ENCODE data around the gene RFX2.
"Not testable (repeated sequence)": the region's sequence is repeated elsewhere in the genome, so short reads cannot be mapped to it uniquely, and the experiment has no call there.

RFX2 gene

GRCh38 chr19:6006896-6007295 is 103.4 kb downstream of the RFX2 start:
- no peaks in the 10 kb centered on the region for H3K9me3 ChIP-seq (ENCODE audit: control insufficient read depth, low read length)
- peaks cover 3% of the 10 kb centered on the region for H3K36me3 ChIP-seq (ENCODE audit: control insufficient read depth, insufficient read depth, low read length)
- no peak overlapping the region for H3K9ac ChIP-seq (ENCODE audit: low read length)
- no peak overlapping the region for H3K4me3 ChIP-seq (ENCODE audit: low read length)
- no peaks in the 10 kb centered on the region for H3K27me3 ChIP-seq (ENCODE audit: control insufficient read depth, insufficient read depth, low read length)
- no peaks in the 10 kb centered on the region for H3K4me1 ChIP-seq (ENCODE audit: control insufficient read depth, insufficient read depth, low read length)

- not testable (repeated sequence) for H3K27me3 ChIP-seq (ENCODE audit: control insufficient read depth, insufficient read depth, low read length); H3K36me3 ChIP-seq (ENCODE audit: control insufficient read depth, insufficient read depth, low read length); H3K9ac ChIP-seq (ENCODE audit: low read length)
Observed at GRCh38 chr19:6006070-6006446, 104.2 kb downstream of the RFX2 start.

GRCh38 chr19:6005321-6006069 is 104.8 kb downstream of the RFX2 start:
- Histone ChIP-seq H3K9ac (ENCODE audit: low read length) (no peak overlapping the region), H3K27me3 (ENCODE audit: control insufficient read depth, insufficient read depth, low read length) (no peaks in the 10 kb centered on the region), H3K4me3 (ENCODE audit: low read length) (no peak overlapping the region), H3K9me3 (ENCODE audit: control insufficient read depth, low read length) (no peaks in the 10 kb centered on the region), H3K36me3 (ENCODE audit: control insufficient read depth, insufficient read depth, low read length) (peaks cover 3% of the 10 kb centered on the region), H3K4me1 (ENCODE audit: control insufficient read depth, insufficient read depth, low read length) (no peaks in the 10 kb centered on the region)

More at GRCh38 chr19:6006070-6006446, 104.2 kb downstream of the RFX2 start:
- not testable (repeated sequence) for H3K4me1 ChIP-seq (ENCODE audit: control insufficient read depth, insufficient read depth, low read length); H3K9me3 ChIP-seq (ENCODE audit: control insufficient read depth, low read length); H3K4me3 ChIP-seq (ENCODE audit: low read length)

GRCh38 chr19:6003976-6004375 is 106.3 kb downstream of the RFX2 start:
- Histone ChIP-seq H3K36me3 (ENCODE audit: control insufficient read depth, insufficient read depth, low read length) (peaks cover 3% of the 10 kb centered on the region), H3K4me1 (ENCODE audit: control insufficient read depth, insufficient read depth, low read length) (no peaks in the 10 kb centered on the region), H3K4me3 (ENCODE audit: low read length) (no peak overlapping the region)

GRCh38 chr19:6002591-6002990 is 107.7 kb downstream of the RFX2 start:
- no peaks in the 10 kb centered on the region for H3K27me3 ChIP-seq (ENCODE audit: control insufficient read depth, insufficient read depth, low read length)
- H3K36me3 ChIP-seq (ENCODE audit: control insufficient read depth, insufficient read depth, low read length) = peaks cover 3% of the 10 kb centered on the region
- no peak overlapping the region for H3K9ac ChIP-seq (ENCODE audit: low read length)
- no peak overlapping the region for H3K4me3 ChIP-seq (ENCODE audit: low read length)
- H3K9me3 ChIP-seq (ENCODE audit: control insufficient read depth, low read length) = no peaks in the 10 kb centered on the region
- H3K4me1 ChIP-seq (ENCODE audit: control insufficient read depth, insufficient read depth, low read length) = no peaks in the 10 kb centered on the region

More at GRCh38 chr19:6003976-6004375, 106.3 kb downstream of the RFX2 start:
- Histone ChIP-seq H3K9me3 (ENCODE audit: control insufficient read depth, low read length) (no peaks in the 10 kb centered on the region), H3K9ac (ENCODE audit: low read length) (no peak overlapping the region), H3K27me3 (ENCODE audit: control insufficient read depth, insufficient read depth, low read length) (no peaks in the 10 kb centered on the region)

GRCh38 chr19:6000228-6000847 is 110.0 kb downstream of the RFX2 start:
- Histone ChIP-seq H3K4me3 (ENCODE audit: low read length) (no peak overlapping the region), H3K9ac (ENCODE audit: low read length) (no peak overlapping the region), H3K27me3 (ENCODE audit: control insufficient read depth, insufficient read depth, low read length) (no peaks in the 10 kb centered on the region), H3K36me3 (ENCODE audit: control insufficient read depth, insufficient read depth, low read length) (peaks cover 3% of the 10 kb centered on the region), H3K9me3 (ENCODE audit: control insufficient read depth, low read length) (no peaks in the 10 kb centered on the region), H3K4me1 (ENCODE audit: control insufficient read depth, insufficient read depth, low read length) (no peaks in the 10 kb centered on the region)

- H3K9me3 ChIP-seq (ENCODE audit: control insufficient read depth, low read length) = no peaks in the 10 kb centered on the region
- H3K27me3 ChIP-seq (ENCODE audit: control insufficient read depth, insufficient read depth, low read length) = no peaks in the 10 kb centered on the region
- H3K4me3 ChIP-seq (ENCODE audit: low read length) = no peak overlapping the region
- no peaks in the 10 kb centered on the region for H3K4me1 ChIP-seq (ENCODE audit: control insufficient read depth, insufficient read depth, low read length)
- H3K9ac ChIP-seq (ENCODE audit: low read length) = no peak overlapping the region
- H3K36me3 ChIP-seq (ENCODE audit: control insufficient read depth, insufficient read depth, low read length) = peaks cover 3% of the 10 kb centered on the region
Observed at GRCh38 chr19:5999693-6000092, 110.6 kb downstream of the RFX2 start.

- no peaks in the 10 kb centered on the region for H3K9me3 ChIP-seq (ENCODE audit: control insufficient read depth, low read length)
- H3K4me3 ChIP-seq (ENCODE audit: low read length) = no peak overlapping the region
- peaks cover 8% of the 10 kb centered on the region for H3K4me1 ChIP-seq (ENCODE audit: control insufficient read depth, insufficient read depth, low read length)
- no peaks in the 10 kb centered on the region for H3K27me3 ChIP-seq (ENCODE audit: control insufficient read depth, insufficient read depth, low read length)
- H3K9ac ChIP-seq (ENCODE audit: low read length) = no peak overlapping the region
- H3K36me3 ChIP-seq (ENCODE audit: control insufficient read depth, insufficient read depth, low read length) = no peaks in the 10 kb centered on the region
Observed at GRCh38 chr19:5997371-5997770, 112.9 kb downstream of the RFX2 start.

DNA sequence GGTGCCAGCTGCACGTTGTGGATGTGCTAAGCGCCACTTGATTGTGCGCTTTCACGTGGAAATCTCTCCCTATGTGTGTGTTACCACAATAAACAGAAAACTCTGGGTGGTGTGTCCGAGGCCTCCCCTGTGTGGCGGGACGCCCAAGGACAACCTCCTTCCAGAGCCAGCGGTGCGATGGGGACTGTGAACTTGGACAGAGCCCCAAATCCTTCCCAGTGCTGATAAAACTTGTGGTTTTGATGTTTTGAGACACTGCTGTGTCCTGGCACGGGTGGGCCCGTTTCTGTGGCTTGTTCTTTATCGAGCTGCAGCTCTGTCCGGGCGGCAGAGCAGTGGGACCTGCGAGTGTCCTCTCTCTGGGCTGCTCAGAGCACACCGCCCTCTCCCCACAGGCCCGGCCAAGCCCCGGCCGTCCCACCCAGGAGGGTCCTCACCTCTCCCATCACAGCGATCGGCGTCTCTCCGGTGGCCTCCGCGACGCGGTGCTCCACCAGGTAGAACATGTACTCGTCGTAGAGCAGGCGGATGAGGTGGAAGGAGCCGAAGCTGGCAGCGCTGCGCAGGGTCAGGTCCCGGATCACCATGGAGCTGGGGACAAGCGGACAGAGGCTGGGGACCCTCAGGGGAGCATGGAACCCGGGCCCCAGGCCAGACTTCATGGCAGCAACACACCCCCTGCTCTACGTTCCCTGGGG is 113.5 kb downstream of the RFX2 start:
- H3K9ac ChIP-seq (ENCODE audit: low read length) = no peak overlapping the region
- no peak overlapping the region for H3K4me3 ChIP-seq (ENCODE audit: low read length)
- no peaks in the 10 kb centered on the region for H3K27me3 ChIP-seq (ENCODE audit: control insufficient read depth, insufficient read depth, low read length)
- H3K9me3 ChIP-seq (ENCODE audit: control insufficient read depth, low read length) = no peaks in the 10 kb centered on the region
- H3K4me1 ChIP-seq (ENCODE audit: control insufficient read depth, insufficient read depth, low read length) = peaks cover 8% of the 10 kb centered on the region
- no peaks in the 10 kb centered on the region for H3K36me3 ChIP-seq (ENCODE audit: control insufficient read depth, insufficient read depth, low read length)

DNA sequence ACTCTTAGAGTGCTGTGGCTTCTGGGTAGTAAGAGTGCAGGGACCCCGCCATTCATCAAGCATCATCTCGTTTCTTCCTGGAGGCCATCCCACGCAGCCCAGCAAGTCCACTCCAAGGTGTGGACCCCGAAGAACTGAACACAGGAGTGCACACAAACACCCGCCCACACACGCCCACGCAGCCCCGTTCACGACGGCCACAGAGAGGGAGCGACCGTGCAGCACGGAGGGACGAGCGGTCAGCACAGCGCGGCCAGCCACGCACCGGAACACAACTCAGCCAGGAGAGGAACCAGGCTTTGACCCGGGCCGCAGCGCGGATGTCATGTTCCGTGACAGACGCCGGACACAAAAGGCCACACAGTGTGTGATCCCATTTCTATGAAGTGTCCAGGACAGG is 114.2 kb downstream of the RFX2 start:
- peaks cover 8% of the 10 kb centered on the region for H3K4me1 ChIP-seq (ENCODE audit: control insufficient read depth, insufficient read depth, low read length)
- no peak overlapping the region for H3K4me3 ChIP-seq (ENCODE audit: low read length)
- H3K9ac ChIP-seq (ENCODE audit: low read length) = no peak overlapping the region
- H3K27me3 ChIP-seq (ENCODE audit: control insufficient read depth, insufficient read depth, low read length) = no peaks in the 10 kb centered on the region
- H3K9me3 ChIP-seq (ENCODE audit: control insufficient read depth, low read length) = no peaks in the 10 kb centered on the region
- no peaks in the 10 kb centered on the region for H3K36me3 ChIP-seq (ENCODE audit: control insufficient read depth, insufficient read depth, low read length)

DNA sequence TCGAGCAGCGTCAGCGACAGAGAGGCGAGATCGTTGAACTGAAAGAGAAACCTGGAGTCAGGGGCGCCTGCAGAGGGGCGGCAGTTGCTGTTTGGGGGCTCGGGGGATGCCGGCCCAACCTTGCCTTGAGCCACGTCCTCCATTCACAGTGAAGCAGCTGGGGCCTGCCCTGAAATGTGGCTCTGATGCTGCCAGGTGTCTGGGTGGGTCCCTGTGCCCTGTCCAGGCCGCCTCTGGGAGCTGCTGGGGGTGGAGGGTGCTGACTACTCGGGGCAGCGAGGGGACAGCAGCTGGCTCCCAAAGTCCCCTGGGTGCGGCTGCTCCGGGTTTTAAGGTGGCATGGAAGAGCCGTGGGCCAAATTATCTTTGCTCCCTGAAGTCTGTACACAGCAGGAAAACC is 114.7 kb downstream of the RFX2 start:
- no peaks in the 10 kb centered on the region for H3K9me3 ChIP-seq (ENCODE audit: control insufficient read depth, low read length)
- no peak overlapping the region for H3K4me3 ChIP-seq (ENCODE audit: low read length)
- no peaks in the 10 kb centered on the region for H3K36me3 ChIP-seq (ENCODE audit: control insufficient read depth, insufficient read depth, low read length)
- no peaks in the 10 kb centered on the region for H3K27me3 ChIP-seq (ENCODE audit: control insufficient read depth, insufficient read depth, low read length)
- no peak overlapping the region for H3K9ac ChIP-seq (ENCODE audit: low read length)
- H3K4me1 ChIP-seq (ENCODE audit: control insufficient read depth, insufficient read depth, low read length) = peaks cover 8% of the 10 kb centered on the region

GRCh38 chr19:5994405-5995165 is 115.7 kb downstream of the RFX2 start:
- H3K36me3 ChIP-seq (ENCODE audit: control insufficient read depth, insufficient read depth, low read length) = no peaks in the 10 kb centered on the region

More at GRCh38 chr19:5994405-5995165, 115.7 kb downstream of the RFX2 start:
- Histone ChIP-seq H3K9ac (ENCODE audit: low read length) (no peak overlapping the region), H3K9me3 (ENCODE audit: control insufficient read depth, low read length) (no peaks in the 10 kb centered on the region), H3K4me1 (ENCODE audit: control insufficient read depth, insufficient read depth, low read length) (peaks cover 8% of the 10 kb centered on the region), H3K4me3 (ENCODE audit: low read length) (no peak overlapping the region), H3K27me3 (ENCODE audit: control insufficient read depth, insufficient read depth, low read length) (no peaks in the 10 kb centered on the region)

Measured in mucosa of stomach (tissue), 1 donor.